Left hindlimb (tissue), 1 donor: ENCODE data around the gene SENP6.
"Not testable (repeated sequence)": the region's sequence is repeated elsewhere in the genome, so short reads cannot be mapped to it uniquely, and the experiment has no call there.

Source experiments
- DNase-seq: peaks from one replicate; pipeline ENCODE4 v3.0.0-alpha.2; 2018

The SENP6 gene

GRCh38 chr6:75609639-75610590, 8.2 kb downstream of the SENP6 start:
- no peak for DNase-seq

- DNase-seq, result no peak
Observed at GRCh38 chr6:75611011-75611701, 9.5 kb downstream of the SENP6 start.

GRCh38 chr6:75611702-75612375, 10.2 kb downstream of the SENP6 start:
- DNase-seq, result no peak

- no peak for DNase-seq
Observed at GRCh38 chr6:75612434-75612833, 10.8 kb downstream of the SENP6 start.

- DNase-seq, result no peak
Observed at GRCh38 chr6:75613056-75613501, 11.4 kb downstream of the SENP6 start.

GRCh38 chr6:75618437-75618836, 16.8 kb downstream of the SENP6 start:
- DNase-seq, result no peak

GRCh38 chr6:75619230-75619899, 17.7 kb downstream of the SENP6 start:
- no peak for DNase-seq

- no peak for DNase-seq
Observed at GRCh38 chr6:75620381-75621304, 19.0 kb downstream of the SENP6 start.

- DNase-seq, result no peak
Observed at GRCh38 chr6:75621846-75622245, 20.2 kb downstream of the SENP6 start.

GRCh38 chr6:75623491-75623890, 21.8 kb downstream of the SENP6 start:
- DNase-seq, result no peak

GRCh38 chr6:75624335-75624734, 22.7 kb downstream of the SENP6 start:
- no peak for DNase-seq

GRCh38 chr6:75624988-75625387, 23.3 kb downstream of the SENP6 start:
- no peak for DNase-seq

GRCh38 chr6:75626561-75626960, 24.9 kb downstream of the SENP6 start:
- no peak for DNase-seq

GRCh38 chr6:75627708-75628107, 26.0 kb downstream of the SENP6 start:
- not testable (repeated sequence) for DNase-seq

GRCh38 chr6:75631859-75632635, 30.4 kb downstream of the SENP6 start:
- DNase-seq, result no peak

- no peak for DNase-seq
Observed at GRCh38 chr6:75633045-75633444, 31.4 kb downstream of the SENP6 start.

- DNase-seq, result no peak
Observed at GRCh38 chr6:75642311-75642710, 40.6 kb downstream of the SENP6 start.

- no peak for DNase-seq
Observed at GRCh38 chr6:75643173-75643572, 41.5 kb downstream of the SENP6 start.

- no peak for DNase-seq
Observed at GRCh38 chr6:75656479-75656878, 54.8 kb downstream of the SENP6 start.

- no peak for DNase-seq
Observed at GRCh38 chr6:75657327-75657726, 55.6 kb downstream of the SENP6 start.

GRCh38 chr6:75666592-75666991, 64.9 kb downstream of the SENP6 start:
- DNase-seq, result no peak
